Vagina (tissue), 2 donors: ENCODE results near the gene ATAD1.

Experiments
- CTCF ChIP-seq, 3 experiments: fragments of 450-650 bp in 2 of 3; fragments of 200-600 bp in 1 of 3; sonication (generic) in 1 of 3; IDR thresholded peaks; one replicate each; pipeline ENCODE4 v1.5.1; 2017 to 2019; ENCODE audit warnings: antibody characterized with exemption in 3 of 3, mild to moderate bottlenecking in 2 of 3, moderate library complexity in 2 of 3
- POLR2A ChIP-seq, 2 donors: fragments of 450-650 bp; IDR thresholded peaks; one replicate each; pipeline ENCODE4 v1.6.1; 2017; ENCODE audit warnings: antibody characterized with exemption in 2 of 2, mild to moderate bottlenecking in 2 of 2, moderate library complexity in 2 of 2

- TF ChIP-seq CTCF (IDR thresholded peaks at IDR 0.05): no peak
- TF ChIP-seq POLR2A (IDR thresholded peaks at IDR 0.05): no peak
Observed at GRCh38 chr10:87845624-87845998, 27.6 kb upstream of the ATAD1 start.
